Calu3 (cell line): Measurements from ENCODE around the gene THOC2. TPM values are rescaled to one million over a fixed set of nuclear protein-coding genes. Genes with fewer than 3 reads are reported as not detected.
"Not testable (repeated sequence)": the region's sequence is repeated elsewhere in the genome, so short reads cannot be mapped to it uniquely, and the experiment has no call there.

Experiments used
- BruUV-seq: library from RNA; stranded (reverse); fragments of 400-500 nt; replicated peaks from 2 replicates; lab custom pipeline; 2021; lab: Mats Ljungman, UMichigan
- CTCF ChIA-PET: fragments of 300-600 bp; sonication (Branson Sonifier 250); formaldehyde crosslinking; loops from one replicate; lab custom pipeline; 2022; ENCODE audit warnings: antibody characterized with exemption; lab: Charles Lee
- DNase-seq: peaks from one replicate; pipeline ENCODE4 v3.0.0; 2022
- H3K27ac Mint-ChIP-seq: one replicate; pipeline ENCODE4 v1.8.0; 2022; ENCODE audit warnings: mixed read lengths; ENCODE audit not compliant: unreplicated experiment
- H3K27me3 Mint-ChIP-seq: one replicate; pipeline ENCODE4 v1.8.0; 2022; ENCODE audit warnings: mixed read lengths; ENCODE audit not compliant: unreplicated experiment
- H3K36me3 Mint-ChIP-seq: one replicate; pipeline ENCODE4 v1.8.0; 2022; ENCODE audit warnings: mild to moderate bottlenecking, moderate library complexity, mixed read lengths; ENCODE audit not compliant: insufficient read depth, unreplicated experiment
- H3K4me1 Mint-ChIP-seq: one replicate; pipeline ENCODE4 v1.8.0; 2022; ENCODE audit warnings: mild to moderate bottlenecking, low read depth, mixed read lengths; ENCODE audit not compliant: unreplicated experiment
- H3K4me3 Mint-ChIP-seq: one replicate; pipeline ENCODE4 v1.8.0; 2022; ENCODE audit warnings: mild to moderate bottlenecking, low read depth, moderate library complexity, mixed read lengths; ENCODE audit not compliant: unreplicated experiment
- H3K9me3 Mint-ChIP-seq: one replicate; pipeline ENCODE4 v1.8.0; 2022; ENCODE audit warnings: low read depth, mixed read lengths; ENCODE audit not compliant: unreplicated experiment
- CTCF ChIP-seq: fragments of 200-600 bp; IDR thresholded peaks from one replicate; pipeline ENCODE4 v1.8.0; 2022; ENCODE audit warnings: antibody characterized with exemption; ENCODE audit not compliant: unreplicated experiment
- intact Hi-C: fragments of 100-400 bp; cut with micrococcal nuclease; formaldehyde crosslinking; loops from one replicate; pipeline ENCODE4 v1.10.0; 2022; ENCODE audit not compliant: unreplicated experiment
- total RNA-seq: library from RNA; stranded (reverse); gene quantifications from 2 replicates; pipeline ENCODE4 v1.2.3, GENCODE V29; 2022

Gene THOC2
- total RNA-seq, 1 experiment from 2014 or later, result 112 TPM

DNA sequence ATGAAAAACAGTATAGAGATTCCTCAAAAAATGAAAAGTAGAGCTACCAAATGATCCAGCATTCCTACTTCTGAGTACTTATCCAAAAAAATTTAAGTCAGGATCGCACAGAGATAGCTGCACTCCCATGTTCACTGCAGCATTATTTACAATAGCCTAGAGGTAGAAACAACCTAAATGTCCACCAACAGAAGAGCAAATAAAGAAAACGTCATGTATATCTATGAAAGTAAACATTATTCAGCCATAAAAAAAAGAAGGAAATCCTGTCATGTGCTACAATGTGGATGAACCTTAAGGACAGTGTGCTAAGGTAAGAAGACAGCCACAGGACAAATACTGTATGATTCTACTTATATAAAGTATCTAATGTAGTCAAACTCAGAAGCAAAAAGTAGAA, 12.4 kb downstream of the THOC2 start:
- Mint-ChIP-seq H3K27ac (no peak overlapping the region), H3K36me3 (peaks cover 5% of the 10 kb centered on the region), H3K4me3 (no peak overlapping the region), H3K27me3 (no peaks in the 10 kb centered on the region), H3K4me1 (peaks cover 10% of the 10 kb centered on the region), H3K9me3 (no peaks in the 10 kb centered on the region)
- TF ChIP-seq CTCF, result no peak
- no peak for DNase-seq
- CTCF ChIA-PET, result interaction anchor here (0.5 kb wide), 1 partner anchor 9 kb away, joined by 9 read pairs; no protein-coding TSS in a partner anchor
- BruUV-seq, result no TSS peak
- intact Hi-C loops, result no loop called here

DNA sequence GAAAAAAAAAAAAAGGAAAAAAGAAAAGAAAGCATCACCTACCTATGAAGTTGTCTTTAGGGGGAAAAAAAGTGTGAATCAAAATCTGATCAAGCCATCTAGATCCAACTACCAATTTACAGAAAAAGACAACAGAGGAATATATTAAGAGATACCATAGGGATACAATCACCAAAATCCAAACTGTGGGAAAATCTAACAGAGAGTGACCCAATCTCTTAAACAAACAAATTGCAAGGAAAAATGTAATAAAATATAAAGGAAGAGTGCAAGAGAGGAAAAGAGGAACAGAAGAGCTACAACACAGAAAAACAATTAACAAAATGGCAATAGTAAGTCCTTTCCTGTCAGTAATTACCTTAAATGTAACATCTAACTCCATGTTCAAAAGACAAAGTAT, 19.0 kb downstream of the THOC2 start:
- H3K4me1 Mint-ChIP-seq, result peaks cover 18% of the 10 kb centered on the region
- no TSS peak for BruUV-seq
- no peak for DNase-seq
- no peak overlapping the region for H3K4me3 Mint-ChIP-seq
- intact Hi-C loops, result no loop called here
- H3K36me3 Mint-ChIP-seq, result peaks cover 5% of the 10 kb centered on the region
- no peaks in the 10 kb centered on the region for H3K9me3 Mint-ChIP-seq
- CTCF ChIA-PET, result no interaction called here
- H3K27ac Mint-ChIP-seq, result no peak overlapping the region
- TF ChIP-seq CTCF, result no peak
- no peaks in the 10 kb centered on the region for H3K27me3 Mint-ChIP-seq

GRCh38 chrX:123713434-123713833, 19.4 kb downstream of the THOC2 start:
- BruUV-seq, result no TSS peak
- peaks cover 18% of the 10 kb centered on the region for H3K4me1 Mint-ChIP-seq
- peaks cover 5% of the 10 kb centered on the region for H3K36me3 Mint-ChIP-seq
- no peak overlapping the region for H3K4me3 Mint-ChIP-seq
- no peaks in the 10 kb centered on the region for H3K27me3 Mint-ChIP-seq
- no peak for TF ChIP-seq CTCF
- CTCF ChIA-PET, result no interaction called here
- DNase-seq, result no peak
- no peak overlapping the region for H3K27ac Mint-ChIP-seq
- intact Hi-C loops, result no loop called here
- no peaks in the 10 kb centered on the region for H3K9me3 Mint-ChIP-seq

- BruUV-seq, H3K27me3 Mint-ChIP-seq, H3K36me3 Mint-ChIP-seq, intact Hi-C loops, H3K9me3 Mint-ChIP-seq, DNase-seq, H3K27ac Mint-ChIP-seq, H3K4me3 Mint-ChIP-seq: not testable (repeated sequence)
- peaks cover 18% of the 10 kb centered on the region for H3K4me1 Mint-ChIP-seq
- CTCF ChIA-PET, result interaction anchor here (0.7 kb wide), 1 partner anchor 9 kb away, joined by 9 read pairs; no protein-coding TSS in a partner anchor
These were observed 21.7 kb downstream of the THOC2 start for GRCh38 chrX:123711201-123711600.

- no peaks in the 10 kb centered on the region for H3K27me3 Mint-ChIP-seq
- CTCF ChIA-PET, result interaction anchor here (0.6 kb wide), 1 partner anchor 13 kb away, joined by 3 read pairs; no protein-coding TSS in a partner anchor
- no peaks in the 10 kb centered on the region for H3K4me1 Mint-ChIP-seq
- DNase-seq, result no peak
- H3K27ac Mint-ChIP-seq, result no peak overlapping the region
- no TSS peak for BruUV-seq
- peaks cover 9% of the 10 kb centered on the region for H3K36me3 Mint-ChIP-seq
- no peaks in the 10 kb centered on the region for H3K9me3 Mint-ChIP-seq
- no peak overlapping the region for H3K4me3 Mint-ChIP-seq
- intact Hi-C loops, result no loop called here
- no peak for TF ChIP-seq CTCF
These were observed 28.1 kb downstream of the THOC2 start for GRCh38 chrX:123704781-123705180.
